ENCODE results near the gene SLC38A10.
A peak's percentile ranks its signal among the peaks of the same experiment; 100 is the strongest.
"Not testable (repeated sequence)": the region's sequence is repeated elsewhere in the genome, so short reads cannot be mapped to it uniquely, and the experiment has no call there.

Gene SLC38A10

DNA sequence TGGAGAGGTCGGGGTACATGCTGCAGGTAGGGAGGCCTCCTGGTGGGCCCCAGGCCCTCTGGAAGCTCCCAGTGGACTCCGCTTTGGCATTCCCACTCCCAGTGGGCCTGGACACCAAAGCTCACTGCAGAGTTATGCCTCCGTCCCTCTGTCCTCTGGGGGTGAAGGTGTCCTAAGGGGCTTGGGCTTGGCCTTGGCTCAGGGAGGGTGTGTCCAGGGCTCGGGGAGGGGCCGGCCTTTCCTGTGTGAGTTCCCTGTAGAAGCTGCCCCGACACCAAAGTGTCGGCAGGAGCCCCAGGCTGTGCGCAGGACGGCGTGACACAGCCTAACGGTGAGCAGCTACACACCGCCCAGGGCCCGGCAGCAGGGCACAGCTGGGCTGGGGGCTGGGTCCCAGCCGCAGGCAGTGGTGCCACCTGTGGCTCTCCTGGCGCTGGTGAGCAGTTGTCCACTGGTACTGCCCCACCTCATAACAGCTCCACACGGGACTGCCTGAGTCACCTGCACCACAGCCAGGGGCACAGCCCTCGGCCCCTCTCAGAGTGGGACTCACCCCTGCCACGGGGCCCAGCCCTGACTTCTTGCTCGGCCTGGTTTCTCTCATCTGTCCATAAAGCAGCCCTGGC is 62.4 kb downstream of the SLC38A10 start:
- Mint-ChIP-seq H3K9me3 (no peaks in the 10 kb centered on the region), H3K27me3 (ENCODE audit: low read depth) (no peaks in the 10 kb centered on the region), H3K4me3 (no peak overlapping the region), H3K27ac (no peak overlapping the region), H3K4me1 (ENCODE audit: low read depth) (peaks cover 4% of the 10 kb centered on the region), H3K36me3 (ENCODE audit: low read depth) (peaks cover 20% of the 10 kb centered on the region)
- no peak for DNase-seq (ENCODE audit: low spot score)

DNA sequence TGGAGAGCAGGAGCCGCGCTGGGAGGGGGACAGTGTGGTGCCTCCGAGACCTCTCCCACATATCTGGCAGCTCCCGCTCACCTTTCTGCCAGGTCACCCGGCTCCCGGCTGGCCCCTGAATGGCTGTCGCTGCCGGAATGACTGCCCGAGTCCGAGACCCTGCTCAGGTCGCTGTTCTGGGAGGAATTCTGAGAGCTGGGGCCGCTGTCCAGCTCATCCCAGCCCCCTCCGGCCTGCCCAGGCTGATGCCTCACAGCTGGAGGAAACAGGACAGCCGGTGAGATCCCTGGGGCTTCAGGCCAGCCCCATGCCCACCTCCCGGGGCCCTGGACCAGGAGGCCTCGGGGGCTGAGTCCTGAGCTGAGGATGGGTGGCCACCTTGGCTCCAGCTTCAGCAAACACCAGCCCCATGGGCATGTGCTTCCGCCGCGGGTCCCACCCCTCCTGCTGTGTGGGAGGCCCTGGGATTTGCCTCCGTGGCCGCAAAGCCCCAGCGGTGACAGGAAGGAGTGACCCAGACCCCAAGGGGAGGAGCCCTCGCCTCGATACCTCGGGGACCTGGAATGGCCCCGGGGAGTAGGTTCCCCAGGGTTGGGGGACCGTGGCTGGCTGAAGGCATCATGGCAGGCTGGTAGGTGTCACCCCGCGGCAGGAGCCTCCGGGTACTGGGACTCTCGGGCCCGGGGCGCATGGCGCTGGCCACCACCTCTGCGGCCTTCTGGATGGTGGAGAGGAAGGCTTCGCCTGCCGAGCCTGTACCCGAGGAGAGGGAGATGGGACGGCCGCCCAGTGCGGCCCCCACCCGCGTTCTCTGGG is 63.1 kb downstream of the SLC38A10 start:
- Mint-ChIP-seq H3K27me3 (ENCODE audit: low read depth) (no peaks in the 10 kb centered on the region), H3K4me3 (no peak overlapping the region), H3K27ac (no peak overlapping the region), H3K4me1 (ENCODE audit: low read depth) (peaks cover 6% of the 10 kb centered on the region), H3K9me3 (no peaks in the 10 kb centered on the region), H3K36me3 (ENCODE audit: low read depth) (peaks cover 24% of the 10 kb centered on the region)
- DNase-seq (ENCODE audit: low spot score): no peak

DNA sequence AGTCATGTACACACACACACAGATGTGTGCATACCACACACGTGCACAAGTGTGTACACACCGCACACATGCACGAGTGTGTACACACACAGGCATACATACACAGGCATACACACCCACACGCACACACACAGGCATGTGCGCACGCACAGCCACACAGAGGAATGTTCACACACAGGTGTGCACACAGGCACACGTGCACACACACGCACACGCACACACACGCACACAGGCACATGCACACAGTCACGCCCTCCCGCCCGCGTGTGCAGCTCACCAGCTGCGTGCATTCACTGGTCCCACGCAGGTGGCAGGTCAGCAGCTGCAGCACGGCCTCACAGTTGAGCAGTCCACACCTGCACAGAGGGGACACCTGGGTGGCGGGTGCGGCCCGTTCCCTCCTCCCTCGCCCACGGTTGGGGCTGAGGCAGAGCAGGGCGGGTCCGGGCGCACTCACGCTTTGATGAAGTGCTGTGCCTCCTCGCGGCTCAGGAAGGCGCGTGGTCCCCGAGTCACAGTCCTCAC is 63.9 kb downstream of the SLC38A10 start:
- no peak overlapping the region for H3K4me3 Mint-ChIP-seq
- peaks cover 6% of the 10 kb centered on the region for H3K4me1 Mint-ChIP-seq (ENCODE audit: low read depth)
- peaks cover 24% of the 10 kb centered on the region for H3K36me3 Mint-ChIP-seq (ENCODE audit: low read depth)
- H3K9me3 Mint-ChIP-seq: no peaks in the 10 kb centered on the region
- no peak for DNase-seq (ENCODE audit: low spot score)
- H3K27ac Mint-ChIP-seq: no peak overlapping the region
- no peaks in the 10 kb centered on the region for H3K27me3 Mint-ChIP-seq (ENCODE audit: low read depth)

DNA sequence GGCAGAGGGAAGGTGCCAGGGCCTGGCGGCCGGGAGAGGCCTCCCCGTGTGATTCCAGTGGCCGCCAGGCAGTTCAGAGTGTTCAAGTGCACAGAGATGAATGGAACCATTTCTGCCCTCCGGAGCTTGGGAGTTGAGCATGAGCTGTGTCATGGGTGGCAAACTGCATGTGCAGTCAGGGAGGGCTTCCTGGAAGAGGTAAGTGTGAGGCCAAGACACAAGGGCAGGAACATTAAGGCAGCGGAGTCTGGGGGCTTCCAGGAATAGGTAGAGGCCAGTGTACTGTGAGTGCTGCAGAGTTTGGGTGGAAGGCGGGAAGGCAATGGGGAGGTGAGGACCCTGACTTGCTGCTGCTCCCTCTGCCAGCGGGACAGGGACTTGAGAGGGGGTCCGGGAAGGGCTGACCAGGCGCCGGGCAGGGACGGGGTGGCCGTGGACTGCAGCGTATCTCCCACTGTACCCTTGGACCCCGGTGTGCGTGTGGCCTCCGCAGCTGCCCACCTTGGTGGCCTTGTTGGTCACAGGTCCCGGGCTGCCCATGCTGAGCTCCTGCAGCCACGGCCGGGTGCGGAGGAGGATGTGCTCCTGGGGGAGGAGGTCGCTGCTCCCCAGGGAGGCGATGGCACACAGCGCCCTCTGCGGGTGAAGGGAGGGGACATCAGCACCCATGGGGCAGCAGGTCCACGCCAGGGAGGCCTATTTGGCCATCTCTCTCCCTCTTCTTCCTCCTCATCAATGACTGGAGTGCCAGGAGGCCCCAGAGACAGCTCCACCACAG is 64.9 kb downstream of the SLC38A10 start:
- no peak overlapping the region for H3K4me3 Mint-ChIP-seq
- no peaks in the 10 kb centered on the region for H3K9me3 Mint-ChIP-seq
- no peak overlapping the region for H3K27ac Mint-ChIP-seq
- peaks cover 24% of the 10 kb centered on the region for H3K36me3 Mint-ChIP-seq (ENCODE audit: low read depth)
- peaks cover 2% of the 10 kb centered on the region for H3K27me3 Mint-ChIP-seq (ENCODE audit: low read depth)
- DNase-seq (ENCODE audit: low spot score): no peak
- H3K4me1 Mint-ChIP-seq (ENCODE audit: low read depth): peaks cover 6% of the 10 kb centered on the region

DNA sequence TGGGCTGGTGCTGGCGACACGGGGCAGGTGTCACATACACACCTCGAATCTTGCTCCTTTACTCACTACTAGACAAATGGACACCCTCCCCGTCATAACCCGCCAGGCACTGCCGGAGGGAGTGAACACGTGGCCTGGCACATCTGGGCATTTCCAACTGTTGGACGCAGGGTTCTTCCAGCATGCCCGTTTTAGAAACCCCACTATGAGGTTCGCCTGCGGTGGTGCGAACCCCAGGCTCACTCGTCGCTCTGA is 65.5 kb downstream of the SLC38A10 start:
- H3K36me3 Mint-ChIP-seq (ENCODE audit: low read depth): peaks cover 22% of the 10 kb centered on the region
- no peak overlapping the region for H3K27ac Mint-ChIP-seq
- no peak overlapping the region for H3K4me3 Mint-ChIP-seq

DNA sequence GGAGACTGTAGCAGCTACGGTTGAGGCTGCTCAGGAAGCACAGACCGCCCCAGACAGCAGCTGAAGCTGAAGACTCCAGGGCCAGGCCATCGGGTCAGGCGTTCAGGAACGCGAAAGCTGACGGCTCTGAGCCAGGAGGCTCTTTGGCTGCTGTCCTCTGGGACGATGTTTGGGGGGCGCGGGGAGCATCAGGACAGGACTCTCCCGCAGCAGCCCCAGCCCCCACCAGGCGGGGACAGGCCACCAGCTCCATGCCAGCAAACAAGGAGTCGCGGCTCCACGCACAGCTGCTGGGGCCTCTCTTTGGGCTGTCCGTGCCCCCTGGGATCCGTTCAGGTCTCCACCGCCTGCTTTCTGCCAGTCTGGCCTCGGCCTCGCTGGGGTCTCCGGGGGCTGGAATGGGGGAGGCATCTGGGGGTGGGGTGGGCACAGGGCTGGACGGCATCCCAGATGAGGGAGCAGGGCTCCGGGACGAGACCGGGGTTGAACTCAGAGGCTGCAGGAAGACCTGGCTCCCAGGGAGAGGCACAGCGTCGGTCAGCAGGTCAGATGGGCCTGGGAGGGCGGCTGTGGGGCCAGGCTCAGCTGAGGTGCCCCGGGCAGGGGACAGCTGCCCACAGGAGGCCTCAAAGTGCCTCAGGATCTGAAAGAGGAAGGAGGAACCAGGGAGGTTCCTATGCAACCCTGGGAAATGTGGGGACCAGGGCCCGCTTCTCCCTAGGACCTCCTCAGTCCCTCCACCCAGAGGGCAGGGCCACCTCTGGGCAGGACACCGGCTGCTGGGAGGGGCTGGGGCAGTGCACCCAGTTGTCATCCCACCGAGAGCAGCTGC is 66.1 kb downstream of the SLC38A10 start:
- Mint-ChIP-seq H3K27me3 (ENCODE audit: low read depth) (peaks cover 2% of the 10 kb centered on the region), H3K4me3 (no peak overlapping the region), H3K4me1 (ENCODE audit: low read depth) (peaks cover 6% of the 10 kb centered on the region), H3K9me3 (no peaks in the 10 kb centered on the region), H3K36me3 (ENCODE audit: low read depth) (peaks cover 22% of the 10 kb centered on the region), H3K27ac (no peak overlapping the region)
- DNase-seq (ENCODE audit: low spot score): no peak

More for the DNA sequence above, 65.5 kb downstream of the SLC38A10 start:
- DNase-seq (ENCODE audit: low spot score): no peak
- H3K4me1 Mint-ChIP-seq (ENCODE audit: low read depth): peaks cover 6% of the 10 kb centered on the region
- H3K27me3 Mint-ChIP-seq (ENCODE audit: low read depth): peaks cover 2% of the 10 kb centered on the region
- no peaks in the 10 kb centered on the region for H3K9me3 Mint-ChIP-seq

DNA sequence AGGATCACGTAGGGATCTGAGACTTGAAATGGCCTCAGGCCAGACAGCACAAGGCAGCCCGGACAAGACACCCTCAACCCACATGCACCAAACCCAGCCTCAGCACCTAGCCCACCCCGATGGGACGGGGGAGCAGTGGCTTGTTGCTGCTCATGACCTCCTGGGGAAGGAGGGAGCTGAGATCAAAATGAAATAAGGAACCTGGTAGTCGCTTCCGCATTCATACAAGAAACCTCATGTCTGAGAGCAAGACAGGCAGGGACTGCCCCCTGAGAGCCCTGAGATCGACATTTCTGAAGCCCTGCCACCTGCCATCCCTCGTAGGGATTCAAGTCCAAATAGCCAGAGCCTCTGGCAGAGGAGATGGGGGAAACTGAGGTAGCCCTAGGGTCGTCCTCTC is 66.7 kb downstream of the SLC38A10 start:
- no peak for DNase-seq (ENCODE audit: low spot score)
- peaks cover 4% of the 10 kb centered on the region for H3K27me3 Mint-ChIP-seq (ENCODE audit: low read depth)
- peaks cover 10% of the 10 kb centered on the region for H3K4me1 Mint-ChIP-seq (ENCODE audit: low read depth)
- peaks cover 22% of the 10 kb centered on the region for H3K36me3 Mint-ChIP-seq (ENCODE audit: low read depth)
- H3K27ac Mint-ChIP-seq: no peak overlapping the region
- no peaks in the 10 kb centered on the region for H3K9me3 Mint-ChIP-seq
- H3K4me3 Mint-ChIP-seq: no peak overlapping the region

DNA sequence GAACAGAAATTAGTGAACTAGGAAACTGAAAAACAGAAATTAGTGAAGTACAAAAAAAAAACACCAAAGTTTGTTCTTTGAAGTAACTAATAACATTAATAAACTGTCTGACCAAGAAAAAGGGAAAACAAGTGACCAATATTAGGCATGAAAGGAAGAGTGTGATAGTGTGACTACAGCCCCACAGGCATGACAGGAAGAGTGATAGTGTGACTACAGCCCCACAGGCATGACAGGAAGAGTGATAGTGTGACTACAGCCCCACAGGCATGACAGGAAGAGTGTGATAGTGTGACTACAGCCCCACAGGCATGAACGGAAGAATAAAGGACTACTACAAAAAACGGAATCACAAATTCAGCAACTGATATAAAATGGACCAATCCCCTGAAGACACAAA is 67.5 kb downstream of the SLC38A10 start:
- Mint-ChIP-seq H3K36me3 (ENCODE audit: low read depth) (peaks cover 22% of the 10 kb centered on the region), H3K27ac (peak overlapping the region; percentile 22), H3K4me1 (ENCODE audit: low read depth) (peaks cover 12% of the 10 kb centered on the region)
- DNase-seq (ENCODE audit: low spot score); H3K4me3 Mint-ChIP-seq; H3K9me3 Mint-ChIP-seq; H3K27me3 Mint-ChIP-seq (ENCODE audit: low read depth): not testable (repeated sequence)

DNA sequence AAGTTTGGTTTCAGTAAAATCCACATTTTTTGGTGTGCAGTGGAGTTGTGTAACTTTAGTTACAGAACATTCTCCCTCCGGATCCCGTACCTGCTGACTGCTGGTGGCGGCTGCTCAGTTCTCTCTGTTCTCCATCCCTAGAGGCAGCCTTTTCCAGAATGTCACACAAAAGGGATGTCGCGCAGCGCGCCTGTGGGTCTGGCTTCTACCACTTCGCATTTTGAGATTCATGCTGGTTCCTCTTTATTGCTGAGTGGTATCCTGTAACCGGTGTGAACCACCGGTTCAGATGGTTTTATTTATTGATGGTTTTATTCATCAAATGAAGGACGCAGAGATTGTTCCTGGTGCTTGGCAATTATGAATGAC is 71.4 kb downstream of the SLC38A10 start:
- DNase-seq (ENCODE audit: low spot score): no peak
- H3K27ac Mint-ChIP-seq: peak overlapping the region; percentile 71
- H3K4me3 Mint-ChIP-seq: peak overlapping the region; percentile 79
- H3K4me1 Mint-ChIP-seq (ENCODE audit: low read depth): peaks cover 19% of the 10 kb centered on the region
- H3K36me3 Mint-ChIP-seq (ENCODE audit: low read depth): peaks cover 8% of the 10 kb centered on the region
- H3K27me3 Mint-ChIP-seq (ENCODE audit: low read depth): peaks cover 4% of the 10 kb centered on the region
- H3K9me3 Mint-ChIP-seq: no peaks in the 10 kb centered on the region

DNA sequence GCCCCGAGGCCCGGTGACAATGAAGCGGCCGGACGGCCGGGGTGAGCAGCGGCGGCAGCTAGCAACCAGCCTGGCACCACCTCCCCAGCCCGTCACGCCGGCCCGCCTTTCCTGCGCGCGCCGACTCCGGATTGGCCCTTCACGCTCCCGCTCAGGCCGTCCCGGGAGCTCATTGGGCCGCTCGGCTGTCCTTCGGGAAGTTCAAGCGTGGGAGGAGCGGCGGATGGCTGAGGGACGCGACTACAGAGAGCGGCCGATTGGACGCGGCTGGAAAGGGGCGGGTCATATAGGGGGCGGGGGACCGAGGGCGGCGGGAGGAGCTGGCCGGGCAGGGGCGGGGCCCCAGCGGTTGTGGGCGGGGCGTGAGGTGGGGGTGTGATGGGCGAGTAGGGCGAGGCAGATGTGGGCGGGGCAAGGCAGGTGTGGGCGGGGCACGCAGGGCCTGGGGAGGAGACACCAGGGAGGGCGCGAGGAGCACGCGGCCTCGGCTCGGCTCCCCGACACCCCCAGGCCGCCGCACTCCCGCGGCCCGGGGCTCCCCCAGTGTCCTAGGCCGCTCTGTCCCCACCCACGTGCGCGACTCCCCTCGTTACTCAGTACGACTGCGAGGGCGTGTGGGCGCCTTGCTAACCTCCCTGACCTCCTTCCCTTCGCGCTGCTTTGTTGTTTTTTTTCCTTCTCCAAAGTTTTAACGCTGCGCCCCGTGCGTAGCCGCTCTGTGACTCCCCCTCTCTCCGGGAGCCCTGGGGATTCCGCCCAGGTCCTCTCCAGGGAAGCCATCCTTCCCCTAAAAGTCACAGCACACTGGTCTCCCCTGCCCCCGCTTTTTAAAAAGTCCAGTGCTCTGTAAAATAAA is 72.0 kb downstream of the SLC38A10 start, which contains the start of gene CEP131:
Gene CEP131 (minus strand): TSS at position 60 of the 856 bp plus-strand sequence. CDS start 2,909 bp downstream, outside the sequence.
- peaks cover 4% of the 10 kb centered on the region for H3K36me3 Mint-ChIP-seq (ENCODE audit: low read depth)
- H3K4me3 Mint-ChIP-seq: peak within 1 kb of the TSS; percentile 79
- H3K4me1 Mint-ChIP-seq (ENCODE audit: low read depth): peaks cover 19% of the 10 kb centered on the region
- no peaks in the 10 kb centered on the region for H3K9me3 Mint-ChIP-seq
- H3K27ac Mint-ChIP-seq: peak within 1 kb of the TSS; percentile 71
- peak; percentile 98 for DNase-seq (ENCODE audit: low spot score)
- peaks cover 4% of the 10 kb centered on the region for H3K27me3 Mint-ChIP-seq (ENCODE audit: low read depth)

DNA sequence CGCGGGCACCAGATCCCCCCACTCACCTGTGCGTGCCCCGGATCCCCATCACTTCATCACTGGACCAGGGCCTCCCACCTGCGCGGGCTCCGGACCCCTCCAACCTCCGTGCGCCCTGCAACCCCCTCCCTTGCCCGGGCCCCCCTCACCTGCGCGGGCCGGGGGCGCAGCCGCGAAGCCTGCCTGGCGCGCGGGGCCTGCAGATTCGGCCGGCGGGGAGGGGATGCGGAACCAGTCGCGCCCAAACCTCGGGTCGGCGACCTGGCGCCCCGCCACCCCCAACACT is 72.5 kb downstream of the SLC38A10 start:
- H3K36me3 Mint-ChIP-seq (ENCODE audit: low read depth): peaks cover 2% of the 10 kb centered on the region
- peaks cover 4% of the 10 kb centered on the region for H3K27me3 Mint-ChIP-seq (ENCODE audit: low read depth)

DNA sequence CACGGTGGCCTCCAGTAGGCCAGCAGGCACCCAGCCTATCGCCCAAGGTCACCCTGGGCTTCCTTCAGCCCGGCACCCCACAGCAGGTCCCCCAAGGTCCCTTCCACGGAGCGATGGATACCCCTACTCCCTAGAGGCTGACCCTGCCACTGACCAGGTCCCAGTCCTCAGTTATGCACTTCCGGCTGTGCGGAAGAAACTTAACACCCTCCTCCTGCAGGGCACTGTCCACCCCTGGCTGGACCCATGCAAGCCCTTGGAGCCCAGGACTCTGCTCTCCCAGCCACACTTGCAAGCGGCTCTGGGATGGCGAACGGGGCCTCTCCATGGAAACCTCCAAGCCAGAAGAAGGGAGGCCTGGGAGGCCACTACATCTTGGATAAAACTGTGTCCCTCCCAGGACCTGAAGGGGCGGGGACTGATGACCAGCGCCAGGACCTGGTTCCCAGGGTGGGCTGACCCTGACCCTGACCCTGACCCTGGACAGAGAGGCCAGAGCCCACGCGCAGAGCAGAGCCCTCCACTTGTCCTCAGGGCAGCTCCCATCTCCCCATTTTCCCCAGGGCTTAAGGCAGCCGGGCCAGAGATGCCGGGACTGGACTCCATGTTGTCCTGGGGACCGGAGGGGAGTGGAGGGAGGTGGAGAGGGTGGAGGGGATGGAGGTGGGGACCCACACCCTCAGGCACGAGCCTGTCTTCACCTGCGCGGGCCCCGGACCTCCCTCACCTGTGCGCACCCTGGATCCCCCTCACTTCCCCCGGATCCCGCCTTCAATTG is 73.1 kb downstream of the SLC38A10 start:
- peaks cover 4% of the 10 kb centered on the region for H3K27me3 Mint-ChIP-seq (ENCODE audit: low read depth)
- H3K27ac Mint-ChIP-seq: no peak overlapping the region
- H3K4me1 Mint-ChIP-seq (ENCODE audit: low read depth): peaks cover 13% of the 10 kb centered on the region
- H3K4me3 Mint-ChIP-seq: peak overlapping the region; percentile 64
- DNase-seq (ENCODE audit: low spot score): no peak
- no peaks in the 10 kb centered on the region for H3K9me3 Mint-ChIP-seq
- H3K36me3 Mint-ChIP-seq (ENCODE audit: low read depth): no peaks in the 10 kb centered on the region

More for the DNA sequence above, 72.5 kb downstream of the SLC38A10 start:
- no peak for DNase-seq (ENCODE audit: low spot score)
- H3K27ac Mint-ChIP-seq: peak overlapping the region; percentile 62
- peak overlapping the region; percentile 65 for H3K4me3 Mint-ChIP-seq
- no peaks in the 10 kb centered on the region for H3K9me3 Mint-ChIP-seq
- H3K4me1 Mint-ChIP-seq (ENCODE audit: low read depth): peaks cover 15% of the 10 kb centered on the region
